ENCODE measurements around the gene NEURL1. TPM values are rescaled to one million over a fixed set of nuclear protein-coding genes. Genes with fewer than 3 reads are reported as not detected.
A peak's percentile ranks its signal among the peaks of the same experiment; 100 is the strongest.

NEURL1 gene
- total and polyA plus RNA-seq, 10 of the 15 experiments (the other 5 are each of a cell fraction or from before 2014, with no cell fraction given): 0.02 to 0.05 (median 0.05) TPM; not detected in 6

- ATAC-seq (peak; percentile 80), DNase-seq (ENCODE audit: low read depth, low spot score) (no peak), FAIRE-seq (peak; percentile 38)
- Histone ChIP-seq H4K20me1 (ENCODE audit: control insufficient read depth, insufficient read depth) (no peaks in the 10 kb centered on the region; the same call in 1 of the 2 replicates), H3K4me1 (ENCODE audit: control insufficient read depth, insufficient read depth, low read length) (peaks cover 22% of the 10 kb centered on the region), H3K4me2 (ENCODE audit: control insufficient read depth, insufficient read depth) (peak overlapping the region; percentile 79), H3K36me3 (ENCODE audit: control insufficient read depth in 2 of 2, insufficient read depth in 2 of 2, low read length in 1 of 2) (peaks cover 9 to 18% of the 10 kb centered on the region in 2 experiments), H3K27me3 (replicated peaks in 1 of 2; ENCODE audit: control insufficient read depth in 2 of 2, insufficient read depth in 2 of 2, low read length in 1 of 2) (no peaks in the 10 kb centered on the region), H3K9ac (ENCODE audit: control insufficient read depth, insufficient read depth, low read length) (peak overlapping the region; percentile 75), H3K79me2 (ENCODE audit: control insufficient read depth, insufficient read depth, low read length) (peaks cover 30% of the 10 kb centered on the region), H2AFZ (ENCODE audit: control insufficient read depth, low read depth, low read length) (peak overlapping the region; percentile 69), H3K4me3 (peak overlapping the region; percentile 98), H3K9me3 (replicated peaks; ENCODE audit: control insufficient read depth, insufficient read depth, low read length) (no peaks in the 10 kb centered on the region), H3K27ac (ENCODE audit: control insufficient read depth, insufficient read depth) (peak overlapping the region; percentile 83)
- TF ChIP-seq IKZF2 (IDR thresholded peaks at IDR 0.05): peak in 1 of 2 experiments; percentile 23; a peak in 2 of 4 replicates
- TF ChIP-seq GABPA (IDR thresholded peaks at IDR 0.05; ENCODE audit: low read depth): no peak
- TF ChIP-seq POLR2A (IDR thresholded peaks at IDR 0.05; ENCODE audit: low read depth, low read length): peak; percentile 48; the same call in 1 of the 2 replicates
- TF ChIP-seq HDGF (IDR thresholded peaks at IDR 0.05): 0 out of 2 replicates have a peak, but pooled peaks have one; percentile 15
- 0 out of 2 replicates have a peak, but pooled peaks have one; percentile 36 for TF ChIP-seq LARP7 (IDR thresholded peaks at IDR 0.05)
- TF ChIP-seq GATAD2B (conservative IDR thresholded peaks at IDR 0.05; ENCODE audit: low read depth): peak; percentile 65; the same call in 1 of the 2 replicates
- TF ChIP-seq IKZF1 (conservative IDR thresholded peaks at IDR 0.05): peak; percentile 46; the same call in 1 of the 2 replicates
- TF ChIP-seq ZBTB11 (CRISPR knock-in tag; IDR thresholded peaks at IDR 0.05): no peak
- TF ChIP-seq NFXL1 (IDR thresholded peaks at IDR 0.05; ENCODE audit: borderline replicate concordance): peak; percentile 91; the same call in 1 of the 2 replicates
- TF ChIP-seq SUPT20H (IDR thresholded peaks at IDR 0.05; ENCODE audit: borderline replicate concordance, control insufficient read depth, low read depth, low read length): no peak
- 0 out of 2 replicates have a peak, but pooled peaks have one; percentile 32 for TF ChIP-seq ZNF687 (IDR thresholded peaks at IDR 0.05)
- no peak for TF ChIP-seq ZNF207 (IDR thresholded peaks at IDR 0.05; ENCODE audit: borderline replicate concordance)
- no peak for TF ChIP-seq RELA (IDR thresholded peaks at IDR 0.05; ENCODE audit: borderline replicate concordance, partially characterized antibody)
- 2% methylated on average over 14 of the region's 14 CpGs for WGBS (ENCODE audit: insufficient coverage, insufficient replicate concordance, low lambda C conversion rate, missing lambda C conversion rate)
- RAD21 ChIA-PET (ENCODE audit: unreplicated experiment): interaction anchor here (0.6 to 7.1 kb wide), 7 partner anchors 13 to 39 kb away, joined by 3 to 73 read pairs (median 8); no protein-coding TSS in a partner anchor
- intact Hi-C loops (cut with micrococcal nuclease; ENCODE audit: unreplicated experiment) (loop anchor here (1.0 kb wide), 1 partner anchor 20 kb away; no protein-coding TSS in a partner anchor), in situ Hi-C loops (cut with MboI) (no loop called here)
- no TSS peak for BruUV-seq (replicated peaks)
- POLR2A ChIA-PET: interaction anchor here (1.3 to 9.5 kb wide), 5 partner anchors 9 to 54 kb away, joined by 4 to 144 read pairs (median 6); no protein-coding TSS in a partner anchor
- SMC1A ChIA-PET (ENCODE audit: uncharacterized antibody, unreplicated experiment): interaction anchor here (0.6 to 9.6 kb wide), 8 partner anchors 11 to 533 kb away, joined by 3 to 124 read pairs (median 4); partner anchors contain the start of gene CNNM2
- CTCF ChIA-PET: interaction anchor here (0.9 to 17.8 kb wide), 6 partner anchors 18 to 35 kb away, joined by 4 to 163 read pairs (median 34); partner anchors contain the start of gene CALHM3
Measured at GRCh38 chr10:103451091-103451813, 42.3 kb upstream of the NEURL1 start.

All from GM12878 (cell line).